H9 (cell line): Measurements from ENCODE around the gene ZMYM2. TPM values are rescaled to one million over a fixed set of nuclear protein-coding genes. Genes with fewer than 3 reads are reported as not detected.

Experiments
- DNase-seq: peaks from one replicate; pipeline ENCODE4 v3.0.0-alpha.2; 2017
- H2AFZ ChIP-seq: one replicate; pipeline ENCODE4 v1.6.1; 2013; ENCODE audit warnings: mild to moderate bottlenecking, low read length, control low read depth, moderate library complexity
- H2AK5ac ChIP-seq: 2 replicates; pipeline ENCODE4 v1.6.1; 2013; ENCODE audit warnings: low read length, control low read depth, mixed read lengths; ENCODE audit not compliant: insufficient read length
- H2BK120ac ChIP-seq: one replicate; pipeline ENCODE4 v1.6.1; 2013; ENCODE audit warnings: low read depth, mild to moderate bottlenecking, low read length, control low read depth, inconsistent platforms; ENCODE audit not compliant: poor library complexity, severe bottlenecking
- H2BK12ac ChIP-seq: 2 replicates; pipeline ENCODE4 v1.6.1; 2013; ENCODE audit warnings: low read length, control low read depth, mixed read lengths, low read depth; ENCODE audit not compliant: insufficient read length
- H2BK15ac ChIP-seq: 2 replicates; pipeline ENCODE4 v1.6.1; 2013; ENCODE audit warnings: low read depth, low read length, control low read depth
- H2BK20ac ChIP-seq: one replicate; pipeline ENCODE4 v1.6.1; 2013; ENCODE audit warnings: low read depth, mild to moderate bottlenecking, low read length, control low read depth, inconsistent platforms; ENCODE audit not compliant: poor library complexity, severe bottlenecking
- H2BK5ac ChIP-seq: 2 replicates; pipeline ENCODE4 v1.6.1; 2013; ENCODE audit warnings: low read length, control low read depth, mixed read lengths; ENCODE audit not compliant: insufficient read length
- H3K14ac ChIP-seq: 2 replicates; pipeline ENCODE4 v1.6.1; 2013; ENCODE audit warnings: low read length, control low read depth; ENCODE audit not compliant: insufficient read depth
- H3K18ac ChIP-seq: 2 replicates; pipeline ENCODE4 v1.6.1; 2013; ENCODE audit warnings: low read depth, mild to moderate bottlenecking, mixed read lengths, low read length, control low read depth; ENCODE audit not compliant: insufficient read length
- H3K23ac ChIP-seq: 2 replicates; pipeline ENCODE4 v1.6.1; 2013; ENCODE audit warnings: low read length, control low read depth, mixed read lengths, low read depth; ENCODE audit not compliant: insufficient read length
- H3K23me2 ChIP-seq: 2 replicates; pipeline ENCODE4 v1.6.1; 2013; ENCODE audit warnings: low read depth, mild to moderate bottlenecking, mixed read lengths, low read length, control low read depth; ENCODE audit not compliant: insufficient read length, poor library complexity, severe bottlenecking
- H3K27ac ChIP-seq: 2 replicates; pipeline ENCODE4 v1.5.1; 2013; ENCODE audit warnings: low read length, control low read depth, mixed read lengths, low read depth; ENCODE audit not compliant: insufficient read length
- H3K27me3 ChIP-seq: 2 replicates; pipeline ENCODE4 v1.6.1; 2013; ENCODE audit warnings: low read length, control low read depth, inconsistent platforms; ENCODE audit not compliant: insufficient read depth
- H3K4ac ChIP-seq: 2 replicates; pipeline ENCODE4 v1.6.1; 2013; ENCODE audit warnings: low read depth, mild to moderate bottlenecking, control low read depth, inconsistent platforms, low read length, moderate library complexity
- H3K4me1 ChIP-seq: 2 replicates; pipeline ENCODE4 v1.6.1; 2013; ENCODE audit warnings: low read length, control low read depth, inconsistent platforms; ENCODE audit not compliant: insufficient read depth
- H3K4me2 ChIP-seq: 2 replicates; pipeline ENCODE4 v1.6.1; 2013; ENCODE audit warnings: low read length, control low read depth, mixed read lengths; ENCODE audit not compliant: insufficient read length, insufficient read depth
- H3K56ac ChIP-seq: 2 replicates; pipeline ENCODE4 v1.6.1; 2013; ENCODE audit warnings: low read depth, mild to moderate bottlenecking, mixed read lengths, low read length, control low read depth; ENCODE audit not compliant: insufficient read length
- H3K79me1 ChIP-seq: 2 replicates; pipeline ENCODE4 v1.6.1; 2013; ENCODE audit warnings: low read depth, mild to moderate bottlenecking, moderate library complexity, low read length, control low read depth, inconsistent platforms; ENCODE audit not compliant: insufficient read depth, poor library complexity, severe bottlenecking
- H3K79me2 ChIP-seq: 2 replicates; pipeline ENCODE4 v1.6.1; 2013; ENCODE audit warnings: low read length, control low read depth, inconsistent platforms; ENCODE audit not compliant: insufficient read depth
- H3K9ac ChIP-seq: 2 replicates; pipeline ENCODE4 v1.6.1; 2013; ENCODE audit warnings: low read length, control low read depth, mixed read lengths; ENCODE audit not compliant: insufficient read length; ENCODE audit errors: extremely low read depth
- H3K9me3 ChIP-seq: one replicate; pipeline ENCODE4 v1.6.1; 2013; ENCODE audit warnings: low read depth, low read length, inconsistent platforms; ENCODE audit not compliant: control insufficient read depth
- H3T11ph ChIP-seq: one replicate; pipeline ENCODE4 v1.6.1; 2013; ENCODE audit warnings: mild to moderate bottlenecking, low read length, control low read depth, inconsistent platforms
- H4K20me1 ChIP-seq: one replicate; pipeline ENCODE4 v1.6.1; 2013; ENCODE audit not compliant: control insufficient read depth, insufficient read length, insufficient read depth
- H4K5ac ChIP-seq: 2 replicates; pipeline ENCODE4 v1.6.1; 2013; ENCODE audit warnings: low read depth, mild to moderate bottlenecking, mixed read lengths, low read length, control low read depth; ENCODE audit not compliant: insufficient read length
- H4K8ac ChIP-seq: replicated peaks from 2 replicates; pipeline ENCODE4 v1.6.1; 2013; ENCODE audit warnings: low read length, control low read depth, mixed read lengths, low read depth; ENCODE audit not compliant: insufficient read length
- H4K91ac ChIP-seq: 2 replicates; pipeline ENCODE4 v1.6.1; 2013; ENCODE audit warnings: low read depth, mild to moderate bottlenecking, moderate library complexity, mixed read lengths, low read length, control low read depth; ENCODE audit not compliant: insufficient read length
- H3K27ac Mint-ChIP-seq, 3 experiments: 2 replicates in 2 of 3; 3 replicates in 1 of 3; pipeline ENCODE4 v1.8.0; 2020 to 2021; ENCODE audit warnings: mixed read lengths in 3 of 3, mild to moderate bottlenecking in 1 of 3, moderate library complexity in 1 of 3
- H3K27me3 Mint-ChIP-seq: 2 replicates; pipeline ENCODE4 v1.8.0; 2021; ENCODE audit warnings: low read depth, mild to moderate bottlenecking, moderate library complexity, mixed read lengths
- H3K36me3 Mint-ChIP-seq, 3 experiments: 2 replicates in 2 of 3; 3 replicates in 1 of 3; pipeline ENCODE4 v1.8.0; 2020 to 2021; ENCODE audit warnings: low read depth in 3 of 3, mixed read lengths in 3 of 3; ENCODE audit not compliant: insufficient read depth in 1 of 3
- H3K4me1 Mint-ChIP-seq, 2 experiments: 2 replicates each; pipeline ENCODE4 v1.8.0; 2020; ENCODE audit warnings: mixed read lengths in 2 of 2
- H3K4me3 Mint-ChIP-seq, 2 experiments: 2 replicates in 1 of 2; 3 replicates in 1 of 2; pipeline ENCODE4 v1.8.0; 2020 to 2021; ENCODE audit warnings: mild to moderate bottlenecking in 2 of 2, mixed read lengths in 2 of 2, moderate library complexity in 1 of 2
- H3K9me3 Mint-ChIP-seq, 2 experiments: 2 replicates in 1 of 2; 3 replicates in 1 of 2; pipeline ENCODE4 v1.8.0; 2020; ENCODE audit warnings: mild to moderate bottlenecking in 2 of 2, mixed read lengths in 2 of 2, moderate library complexity in 1 of 2
- CTCF ChIP-seq: fragments of 200-600 bp; sonication (generic); conservative IDR thresholded peaks from 3 replicates; pipeline ENCODE4 v1.8.0; 2021; ENCODE audit warnings: antibody characterized with exemption, mild to moderate bottlenecking
- WGBS: extraction: QIAGEN DNeasy Blood & Tissue Kit; methylation state at CpG from one replicate; pipeline ENCODE4 v1.1.7; 2013; ENCODE audit warnings: missing lambda C conversion rate, low lambda C conversion rate, mixed read lengths; ENCODE audit not compliant: insufficient read length; ENCODE audit errors: extremely low coverage; 5-methylcytosine and 5-hydroxymethylcytosine counted together
- total RNA-seq: library from RNA; stranded (reverse); gene quantifications from 2 replicates; pipeline ENCODE4 v1.2.1, GENCODE V29; 2021

Gene ZMYM2
- total RNA-seq, 1 experiment from 2014 or later, result 173 TPM

GRCh38 chr13:19978831-19979437, 20.4 kb downstream of the ZMYM2 start:
- H3K27ac Mint-ChIP-seq, result peak overlapping the region in 1 of 3 experiments; percentile 64; a peak in 2 of 7 replicates
- H4K91ac ChIP-seq, result no peak overlapping the region
- peaks cover 10% of the 10 kb centered on the region for H3K79me1 ChIP-seq
- no peak overlapping the region for H2AFZ ChIP-seq
- DNase-seq, result no peak
- no peak overlapping the region for H2BK5ac ChIP-seq
- H3K27me3 ChIP-seq, result no peaks in the 10 kb centered on the region
- no peak overlapping the region for H2BK20ac ChIP-seq
- H3K36me3 Mint-ChIP-seq, result peaks cover 38 to 63% (median 59%) of the 10 kb centered on the region in 3 experiments
- no peak overlapping the region for H2BK120ac ChIP-seq
- no peaks in the 10 kb centered on the region for H3K27me3 Mint-ChIP-seq
- no peak overlapping the region for H3K18ac ChIP-seq
- no peak overlapping the region for H3K9ac ChIP-seq
- peaks cover 0 to 4% of the 10 kb centered on the region in 2 experiments; a peak in 1 of 5 replicates for H3K9me3 Mint-ChIP-seq
- peaks cover 35% of the 10 kb centered on the region for H3K79me2 ChIP-seq
- H3K56ac ChIP-seq, result no peak overlapping the region
- no peak overlapping the region for H3K27ac ChIP-seq
- no peak overlapping the region for H4K5ac ChIP-seq
- H3K23ac ChIP-seq, result no peak overlapping the region
- H3T11ph ChIP-seq, result no peak overlapping the region
- H3K4me2 ChIP-seq, result no peak overlapping the region
- H2BK15ac ChIP-seq, result no peak overlapping the region
- H3K4me3 Mint-ChIP-seq, result no peak overlapping the region
- H3K4me1 ChIP-seq, result peaks cover 3% of the 10 kb centered on the region; the same call in 1 of the 2 replicates
- no peak overlapping the region for H3K14ac ChIP-seq
- H2BK12ac ChIP-seq, result no peak overlapping the region
- H4K8ac ChIP-seq, result no peak overlapping the region
- WGBS, result no CpG with 5 or more reads among the region's 4 CpGs
- no peaks in the 10 kb centered on the region for H3K9me3 ChIP-seq
- H3K4ac ChIP-seq, result no peak overlapping the region
- no peak overlapping the region for H2AK5ac ChIP-seq
- TF ChIP-seq CTCF, result no peak
- H3K4me1 Mint-ChIP-seq, result peaks cover 27 to 28% of the 10 kb centered on the region in 2 experiments
- H3K23me2 ChIP-seq, result no peaks in the 10 kb centered on the region
- no peaks in the 10 kb centered on the region for H4K20me1 ChIP-seq
